ENCODE measurements around the gene ASB5.

ASB5 gene

GRCh38 chr4:176268963-176269362, at the start of gene ASB5:
ASB5 (minus strand) TSS chr4:176269222; CDS start chr4:176269108, 114 bp downstream.
- DNase-seq (ENCODE audit: low read depth), result no peak
- no peak for TF ChIP-seq CTCF (IDR thresholded peaks at IDR 0.05; ENCODE audit: low read length, missing control alignments)
- H3K4me3 ChIP-seq (replicated peaks; ENCODE audit: low read depth, low read length), result no peak within 1 kb of the TSS

- TF ChIP-seq CTCF (IDR thresholded peaks at IDR 0.05; ENCODE audit: low read length, missing control alignments), result no peak
- no peak for DNase-seq (ENCODE audit: low read depth)
Measured at GRCh38 chr4:176313596-176314336, 44.7 kb upstream of the ASB5 start.

GRCh38 chr4:176309772-176310171, 40.8 kb upstream of the ASB5 start:
- DNase-seq (ENCODE audit: low read depth), result no peak
- no peak for TF ChIP-seq CTCF (IDR thresholded peaks at IDR 0.05; ENCODE audit: low read length, missing control alignments)
- H3K4me3 ChIP-seq (replicated peaks; ENCODE audit: low read depth, low read length), result no peak overlapping the region

More at GRCh38 chr4:176313596-176314336, 44.7 kb upstream of the ASB5 start:
- H3K4me3 ChIP-seq (replicated peaks; ENCODE audit: low read depth, low read length), result no peak overlapping the region

DNA sequence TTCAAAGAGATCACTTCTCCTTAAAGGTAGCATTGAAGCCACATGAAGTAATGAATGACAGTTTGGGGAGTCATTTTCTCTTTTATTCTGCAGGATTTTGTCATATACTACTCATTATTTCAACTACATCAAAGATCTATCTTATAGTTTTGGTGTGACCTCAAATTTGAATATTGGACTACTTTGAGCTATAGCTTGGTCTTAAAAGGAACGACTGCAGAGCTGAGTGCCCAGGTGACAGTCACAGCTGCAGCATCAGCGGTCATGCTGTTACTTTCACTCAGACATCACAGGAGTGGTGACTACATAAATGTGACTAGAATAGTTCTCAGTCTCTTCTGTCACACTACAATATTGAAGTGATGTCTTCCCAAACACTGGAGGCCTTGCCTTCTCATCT, 40.0 kb upstream of the ASB5 start:
- no peak for DNase-seq (ENCODE audit: low read depth)
- no peak for TF ChIP-seq CTCF (IDR thresholded peaks at IDR 0.05; ENCODE audit: low read length, missing control alignments)

DNA sequence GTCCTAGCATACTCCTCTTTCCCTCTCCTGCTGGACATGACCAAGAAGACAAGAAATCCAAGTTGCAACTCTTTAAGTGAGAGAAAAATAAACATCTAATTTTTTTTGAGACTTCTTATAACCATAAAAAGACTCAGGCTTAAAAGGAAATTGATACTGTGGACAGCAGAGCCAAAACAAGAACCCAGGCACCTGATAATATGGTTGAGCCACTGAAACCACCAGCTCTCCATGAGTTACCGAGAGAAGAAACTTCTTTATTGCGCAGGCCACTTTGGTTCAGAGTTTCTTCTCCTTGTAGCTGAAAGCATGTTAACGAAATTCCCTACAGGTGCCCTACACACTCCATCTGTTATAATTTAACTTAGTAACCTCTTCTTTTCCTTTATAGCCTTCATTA, 39.4 kb upstream of the ASB5 start:
- TF ChIP-seq CTCF (IDR thresholded peaks at IDR 0.05; ENCODE audit: low read length, missing control alignments), result no peak
- H3K4me3 ChIP-seq (replicated peaks; ENCODE audit: low read depth, low read length), result no peak overlapping the region
- DNase-seq (ENCODE audit: low read depth), result no peak

More for the DNA sequence above, 40.0 kb upstream of the ASB5 start:
- no peak overlapping the region for H3K4me3 ChIP-seq (replicated peaks; ENCODE audit: low read depth, low read length)

DNA sequence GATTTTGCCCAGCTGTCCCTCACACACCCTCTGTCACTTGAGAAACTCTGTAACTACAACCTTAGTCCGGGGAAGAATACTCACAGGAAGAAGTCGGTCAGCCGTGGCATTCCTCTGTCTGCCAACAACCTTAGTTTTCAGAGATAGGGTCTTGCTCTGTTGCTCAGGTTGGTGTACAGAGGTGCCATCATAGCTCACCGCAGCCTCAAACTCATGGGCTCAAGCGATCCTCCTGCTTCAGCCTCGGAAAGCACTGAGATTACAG, 38.6 kb upstream of the ASB5 start:
- no peak for DNase-seq (ENCODE audit: low read depth)
- no peak overlapping the region for H3K4me3 ChIP-seq (replicated peaks; ENCODE audit: low read depth, low read length)
- no peak for TF ChIP-seq CTCF (IDR thresholded peaks at IDR 0.05; ENCODE audit: low read length, missing control alignments)

All from fibroblast of pulmonary artery (primary cell).